HG03565 (cell line): ENCODE results near the gene THUMPD3.

ENCODE experiments used
- ATAC-seq: cut with Tn5 transposase; IDR thresholded peaks from one replicate; pipeline ENCODE4 v1.9.1; 2021; ENCODE audit warnings: mild to moderate bottlenecking, moderate library complexity; ENCODE audit not compliant: unreplicated experiment

The THUMPD3 gene

GRCh38 chr3:9362731-9363530, at the start of gene THUMPD3:
Gene THUMPD3, plus strand, starts transcription at chr3:9363054. Its CDS starts 2,015 bp downstream, at chr3:9365069.
- peak; percentile 92 for ATAC-seq

DNA sequence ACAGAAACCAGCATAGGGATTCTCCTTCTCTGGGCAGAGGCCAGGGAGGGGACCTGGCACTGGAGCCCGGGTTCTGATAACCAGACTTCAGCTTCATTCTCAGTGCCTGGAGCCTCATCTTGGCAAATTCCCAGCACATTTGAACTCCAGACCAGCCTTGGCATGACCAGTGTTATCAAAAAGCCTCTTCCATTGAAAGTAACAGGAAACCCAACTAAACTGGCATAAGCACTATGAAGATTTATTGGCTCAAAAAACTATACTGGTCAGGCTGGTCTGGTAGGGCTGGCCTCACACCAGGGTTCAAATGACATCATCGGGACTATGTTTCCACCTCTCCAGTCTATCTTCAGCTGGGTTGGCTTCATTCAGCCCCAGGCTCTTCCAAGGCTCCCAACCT, 48.1 kb upstream of the THUMPD3 start:
- no peak for ATAC-seq

DNA sequence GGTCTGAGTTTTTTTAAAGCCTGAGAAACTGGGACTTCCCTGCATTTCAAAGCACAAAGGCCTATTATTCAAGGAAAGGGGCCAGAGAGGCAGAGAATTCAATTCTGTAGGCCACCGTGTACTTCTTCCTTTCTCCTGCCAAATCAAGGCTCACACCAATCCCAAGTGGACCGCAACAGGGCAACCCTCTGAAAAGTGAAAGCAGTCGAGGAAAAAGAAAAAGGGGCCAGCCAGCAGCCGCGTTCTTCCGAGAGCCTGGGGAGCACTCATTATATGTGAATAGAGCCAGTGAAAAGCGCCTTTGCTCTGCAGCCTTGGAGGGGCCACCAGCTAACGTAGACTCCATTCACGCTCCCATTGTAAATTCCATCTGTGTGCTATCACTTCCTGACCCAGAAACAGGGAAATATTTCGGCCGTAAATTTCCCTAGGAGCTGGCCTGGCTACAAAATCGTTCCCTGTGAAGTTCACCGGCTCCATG, 45.9 kb upstream of the THUMPD3 start:
- no peak for ATAC-seq

GRCh38 chr3:9322780-9323179, 40.1 kb upstream of the THUMPD3 start:
- ATAC-seq, result no peak

DNA sequence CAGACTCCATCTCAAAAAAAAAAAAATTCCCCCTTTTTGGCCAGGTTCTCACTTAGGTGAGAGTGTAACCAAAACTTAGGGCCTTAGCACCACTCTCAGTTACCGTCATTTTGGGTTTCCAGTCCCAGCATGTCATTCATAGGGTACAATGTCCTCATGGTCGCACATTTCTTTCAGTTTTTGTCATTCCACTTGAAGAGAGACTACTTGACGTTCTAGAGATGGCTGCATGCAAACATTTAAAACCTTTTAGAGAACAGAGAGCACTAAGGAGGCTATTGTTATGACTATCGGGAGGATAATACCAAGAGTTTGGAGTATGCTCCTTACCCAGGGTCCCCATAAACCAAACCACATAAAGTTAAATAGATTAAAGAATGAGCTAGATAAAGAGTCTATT, 37.9 kb upstream of the THUMPD3 start:
- ATAC-seq, result no peak

DNA sequence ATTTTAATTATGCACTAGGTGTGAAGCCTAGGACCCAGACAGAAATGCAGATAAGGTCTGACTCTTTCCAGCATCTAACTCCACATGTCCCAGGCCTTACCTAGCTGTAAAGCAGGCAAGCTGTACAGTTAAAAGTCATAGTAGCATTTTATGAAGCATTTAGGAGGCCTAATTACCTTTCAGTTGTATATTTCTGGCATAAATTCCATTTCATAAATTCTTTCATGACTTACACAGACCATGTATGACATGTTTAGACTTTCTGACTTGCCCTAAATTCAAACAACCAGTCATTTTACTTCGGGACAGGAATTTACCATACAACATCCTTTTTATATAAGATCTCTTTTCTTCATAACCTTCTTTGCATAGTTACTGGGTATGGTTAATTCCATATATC, 35.3 kb upstream of the THUMPD3 start:
- ATAC-seq, result no peak

DNA sequence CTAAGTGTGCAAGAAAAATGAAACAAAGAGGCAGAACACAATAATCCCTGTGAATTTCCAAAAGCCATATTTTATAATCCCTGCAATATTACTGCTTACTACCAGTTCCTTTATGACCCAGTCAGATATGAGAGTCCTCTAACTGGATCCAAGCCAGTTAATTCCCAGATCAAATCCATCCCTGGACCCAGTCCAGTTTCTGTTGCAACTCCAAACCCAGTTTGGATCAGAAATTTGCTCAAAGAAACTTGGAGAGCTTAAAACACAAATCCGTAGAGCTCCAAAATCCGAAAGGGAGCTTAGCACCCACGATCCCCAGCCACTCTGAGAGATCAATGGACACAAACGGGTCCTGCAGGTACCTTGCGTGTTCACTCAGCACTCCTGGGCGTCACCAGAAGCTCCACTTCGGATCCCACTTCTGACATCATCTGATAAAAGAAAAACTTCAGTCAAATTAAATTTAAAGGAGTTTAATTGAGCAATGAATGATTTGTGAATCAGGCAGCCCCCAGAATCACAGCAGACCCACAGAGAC, 32.6 kb upstream of the THUMPD3 start:
- no peak for ATAC-seq

GRCh38 chr3:9331171-9331570, 31.7 kb upstream of the THUMPD3 start:
- no peak for ATAC-seq

- no peak for ATAC-seq
Measured at GRCh38 chr3:9332250-9333030, 30.4 kb upstream of the THUMPD3 start.

- ATAC-seq, result no peak
Measured at GRCh38 chr3:9339761-9340471, 22.9 kb upstream of the THUMPD3 start.

DNA sequence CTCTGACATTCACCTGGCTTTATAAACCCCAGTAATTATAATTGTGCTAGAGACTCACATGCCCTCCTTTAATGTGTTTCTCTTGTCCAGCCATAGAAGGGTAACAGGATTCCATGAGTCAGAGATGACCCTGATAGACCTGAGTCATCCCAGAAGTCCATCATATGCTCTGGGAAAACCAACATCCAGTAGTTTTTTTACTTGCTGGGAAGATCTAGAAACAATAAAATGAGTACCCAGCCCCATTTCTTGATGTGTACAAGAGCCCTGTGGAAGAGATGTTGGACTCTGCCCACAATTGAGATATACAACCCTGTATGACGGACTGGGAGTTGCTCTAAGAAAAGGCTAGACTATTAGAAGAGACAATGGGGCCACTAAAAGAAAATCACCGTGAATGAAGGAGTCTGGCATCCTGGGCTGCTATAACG, 22.4 kb upstream of the THUMPD3 start:
- ATAC-seq, result no peak

DNA sequence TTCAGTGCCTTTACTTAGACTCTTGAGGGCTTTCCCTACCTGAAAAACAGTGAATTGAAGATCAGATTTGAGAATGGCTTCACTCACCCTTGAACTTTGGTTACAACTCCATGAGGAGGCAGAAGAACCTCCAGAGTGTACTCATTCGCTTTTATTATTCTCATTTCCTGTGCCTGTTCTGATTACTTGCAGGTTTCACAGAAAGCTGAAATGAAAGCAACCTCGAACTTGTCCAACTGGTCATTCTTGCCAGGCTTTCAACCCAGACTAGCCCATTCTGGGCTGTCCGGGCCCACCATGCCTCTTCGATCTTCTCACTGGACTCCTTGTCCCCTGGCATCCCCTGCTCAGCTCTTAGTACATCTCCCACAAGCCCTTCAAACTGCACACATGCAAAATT, 20.2 kb upstream of the THUMPD3 start:
- no peak for ATAC-seq

GRCh38 chr3:9343115-9343514, 19.7 kb upstream of the THUMPD3 start:
- ATAC-seq, result no peak

DNA sequence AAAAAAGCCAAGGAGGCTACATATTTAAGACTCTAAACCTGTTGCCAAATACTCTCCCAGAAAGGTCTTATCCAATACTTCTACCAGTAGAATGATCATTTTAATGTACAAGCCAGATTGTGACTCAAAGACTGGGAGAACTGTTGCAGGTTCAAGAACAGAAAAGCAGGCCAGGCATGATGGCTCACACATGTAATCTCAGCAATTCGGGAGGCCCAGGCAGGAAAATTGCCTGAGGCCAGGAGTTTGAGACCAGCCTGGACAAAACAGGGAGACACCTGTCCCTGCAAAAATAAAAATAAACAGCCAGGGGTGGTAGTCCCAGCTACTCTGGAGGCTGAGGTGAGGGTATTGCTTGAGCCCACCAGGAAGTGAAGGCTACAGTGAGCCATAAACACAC, 17.8 kb upstream of the THUMPD3 start:
- ATAC-seq, result no peak

DNA sequence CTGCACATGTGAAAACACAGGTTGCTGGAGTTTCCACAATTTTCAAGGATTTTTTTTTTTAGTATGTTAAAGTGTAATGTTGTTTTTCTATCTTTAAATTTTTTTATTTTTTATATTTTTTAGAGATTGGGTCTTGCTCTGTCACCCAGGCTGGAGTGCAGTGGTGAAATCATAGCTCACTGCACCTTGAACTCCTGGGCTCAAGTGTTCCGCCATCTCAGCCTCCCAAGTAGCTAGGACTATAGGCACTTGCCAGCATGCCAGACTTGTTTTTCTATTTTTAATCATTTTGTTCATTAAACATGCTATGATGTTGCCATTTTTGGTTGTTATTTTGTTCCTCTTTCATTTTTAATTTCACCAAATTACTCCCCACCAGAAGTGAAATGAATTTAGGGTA, 16.7 kb upstream of the THUMPD3 start:
- no peak for ATAC-seq

DNA sequence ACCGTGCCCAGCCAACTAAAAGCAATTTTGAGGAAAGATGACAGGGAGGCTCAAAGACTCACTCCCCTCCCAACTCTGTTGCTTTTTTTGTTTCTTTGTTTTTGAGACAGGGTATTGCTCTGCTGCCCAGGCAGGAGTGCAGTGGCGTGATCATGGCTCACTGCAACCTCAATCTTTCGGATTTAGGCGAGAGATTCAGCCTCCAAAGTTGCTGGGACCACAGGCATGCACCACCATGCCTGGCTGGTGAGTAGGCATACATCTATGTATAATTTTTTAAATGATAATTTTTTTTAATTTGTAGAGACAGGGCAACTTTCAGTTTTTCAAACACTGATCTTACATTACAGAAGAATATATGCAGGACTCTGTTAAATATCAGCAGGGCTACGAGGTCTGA, 15.8 kb upstream of the THUMPD3 start:
- ATAC-seq, result no peak

- ATAC-seq, result no peak
Measured at GRCh38 chr3:9347887-9348286, 15.0 kb upstream of the THUMPD3 start.

GRCh38 chr3:9349321-9350117, 13.3 kb upstream of the THUMPD3 start:
- ATAC-seq, result no peak

GRCh38 chr3:9351709-9352126, 11.1 kb upstream of the THUMPD3 start:
- ATAC-seq, result no peak
